Fibroblast of lung (primary cell): ENCODE data around the gene SLC52A3. TPM values are rescaled to one million over a fixed set of nuclear protein-coding genes. Genes with fewer than 3 reads are reported as not detected.

Source experiments
- DNase-seq, 2 donors: peaks; one replicate each; pipeline versions ENCODE4 v3.0.0 to v3.0.0-alpha.2; 2010; ENCODE audit warnings: low read depth in 2 of 2
- H2AFZ ChIP-seq: 2 replicates; pipeline ENCODE4 v1.5.1; 2012; ENCODE audit warnings: low read length, control low read depth, inconsistent platforms
- H3K27ac ChIP-seq: 2 replicates; pipeline ENCODE4 v1.5.1; 2011; ENCODE audit warnings: low read length, control low read depth; ENCODE audit not compliant: insufficient read depth
- H3K27me3 ChIP-seq: 2 replicates; pipeline ENCODE4 v1.5.1; 2011; ENCODE audit warnings: mild to moderate bottlenecking, low read length; ENCODE audit not compliant: control insufficient read depth, insufficient read depth
- H3K36me3 ChIP-seq: 2 replicates; pipeline ENCODE4 v1.5.1; 2011; ENCODE audit warnings: low read length; ENCODE audit not compliant: control insufficient read depth, insufficient read depth
- H3K4me1 ChIP-seq: 2 replicates; pipeline ENCODE4 v1.5.1; 2011; ENCODE audit warnings: low read length; ENCODE audit not compliant: control insufficient read depth, insufficient read depth; ENCODE audit errors: extremely low read depth
- H3K4me2 ChIP-seq: 2 replicates; pipeline ENCODE4 v1.5.1; 2011; ENCODE audit warnings: low read length, control low read depth; ENCODE audit not compliant: insufficient read depth; ENCODE audit errors: extremely low read depth
- H3K4me3 ChIP-seq, 4 experiments: fragments of 200-600 bp in 1 of 4; sonication (generic) in 1 of 4; replicated peaks in 1 of 4; 2 replicates each; pipeline ENCODE4 v1.5.1; 2011 to 2016; ENCODE audit warnings: low read length in 4 of 4, low read depth in 3 of 4, mild to moderate bottlenecking in 3 of 4, control low read depth in 2 of 4, inconsistent platforms in 1 of 4, mixed read lengths in 1 of 4; ENCODE audit not compliant: insufficient read depth in 1 of 4; ENCODE audit errors: control extremely low read depth in 1 of 4
- H3K79me2 ChIP-seq: 2 replicates; pipeline ENCODE4 v1.5.1; 2012; ENCODE audit warnings: mild to moderate bottlenecking, low read length, inconsistent platforms; ENCODE audit not compliant: control insufficient read depth, insufficient read depth
- H3K9ac ChIP-seq: 2 replicates; pipeline ENCODE4 v1.5.1; 2011; ENCODE audit warnings: mild to moderate bottlenecking, low read length, control low read depth; ENCODE audit not compliant: insufficient read depth
- H3K9me3 ChIP-seq: 2 replicates; pipeline ENCODE4 v1.5.1; 2012; ENCODE audit warnings: low read depth, low read length; ENCODE audit not compliant: control insufficient read depth, insufficient read depth
- H4K20me1 ChIP-seq: 2 replicates; pipeline ENCODE4 v1.5.1; 2011; ENCODE audit warnings: low read length; ENCODE audit not compliant: control insufficient read depth, insufficient read depth; ENCODE audit errors: extremely low read depth
- EZH2 ChIP-seq: IDR thresholded peaks from 2 replicates; pipeline ENCODE4 v1.5.1; 2012; ENCODE audit warnings: low read length, control low read depth, mild to moderate bottlenecking; ENCODE audit errors: missing control alignments
- polyA plus RNA-seq, 2 donors: library from polyadenylated mRNA; depleted of rRNA in 1 of 2; stranded (reverse) in 1 of 2; unstranded in 1 of 2; fragments of >200 nt; gene quantifications; 2 replicates each; pipeline ENCODE4 v1.2.1, GENCODE V29; 2011 to 2012; ENCODE audit warnings: missing spikeins in 1 of 2
- total RNA-seq: library from RNA; depleted of rRNA; stranded (reverse); fragments of >200 nt; gene quantifications from 2 replicates; pipeline ENCODE4 v1.2.1, GENCODE V29; 2014
- TF ChIP-seq, protein P1 (sequence below), 2 donors: IDR thresholded peaks in 1 of 2; conservative IDR thresholded peaks in 1 of 2; 1 replicate in 1 of 2; 2 replicates in 1 of 2; pipeline ENCODE4 v1.5.1; 2011 to 2012; ENCODE audit warnings: low read length in 2 of 2, control low read depth in 1 of 2, inconsistent platforms in 1 of 2, low read depth in 1 of 2, mild to moderate bottlenecking in 1 of 2

The SLC52A3 gene
- total and polyA plus RNA-seq, 2 donors (not counting 1 experiment from before 2014, with no cell fraction given): not detected

DNA sequence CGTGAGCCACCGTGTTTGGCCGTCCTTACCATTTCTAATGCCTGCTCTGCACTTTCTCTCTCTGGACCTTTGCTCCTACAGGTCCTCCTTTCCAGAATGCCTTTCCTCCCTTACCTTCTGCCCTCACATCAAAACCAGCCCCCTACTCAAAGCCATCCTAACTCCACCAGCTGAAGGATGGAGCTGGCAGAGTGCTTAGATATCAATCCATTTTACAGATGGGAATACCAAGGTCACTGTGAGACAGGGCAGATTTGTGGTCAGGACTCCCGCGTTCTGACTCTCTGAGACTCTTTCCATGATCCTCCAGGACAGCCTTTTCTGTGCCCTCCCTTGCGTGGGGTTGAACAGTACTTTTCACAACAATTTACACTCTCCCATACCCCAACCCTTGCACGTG lies 51.0 kb downstream of the SLC52A3 start:
- Histone ChIP-seq H3K4me1 (no peaks in the 10 kb centered on the region), H3K36me3 (no peaks in the 10 kb centered on the region), H3K27ac (no peak overlapping the region), H3K27me3 (peaks cover 5% of the 10 kb centered on the region), H4K20me1 (no peaks in the 10 kb centered on the region), H2AFZ (no peak overlapping the region), H3K4me2 (no peak overlapping the region), H3K9me3 (no peaks in the 10 kb centered on the region), H3K79me2 (no peaks in the 10 kb centered on the region), H3K9ac (no peak overlapping the region), H3K4me3 (no peak overlapping the region)
- TF ChIP-seq, protein P1, sequence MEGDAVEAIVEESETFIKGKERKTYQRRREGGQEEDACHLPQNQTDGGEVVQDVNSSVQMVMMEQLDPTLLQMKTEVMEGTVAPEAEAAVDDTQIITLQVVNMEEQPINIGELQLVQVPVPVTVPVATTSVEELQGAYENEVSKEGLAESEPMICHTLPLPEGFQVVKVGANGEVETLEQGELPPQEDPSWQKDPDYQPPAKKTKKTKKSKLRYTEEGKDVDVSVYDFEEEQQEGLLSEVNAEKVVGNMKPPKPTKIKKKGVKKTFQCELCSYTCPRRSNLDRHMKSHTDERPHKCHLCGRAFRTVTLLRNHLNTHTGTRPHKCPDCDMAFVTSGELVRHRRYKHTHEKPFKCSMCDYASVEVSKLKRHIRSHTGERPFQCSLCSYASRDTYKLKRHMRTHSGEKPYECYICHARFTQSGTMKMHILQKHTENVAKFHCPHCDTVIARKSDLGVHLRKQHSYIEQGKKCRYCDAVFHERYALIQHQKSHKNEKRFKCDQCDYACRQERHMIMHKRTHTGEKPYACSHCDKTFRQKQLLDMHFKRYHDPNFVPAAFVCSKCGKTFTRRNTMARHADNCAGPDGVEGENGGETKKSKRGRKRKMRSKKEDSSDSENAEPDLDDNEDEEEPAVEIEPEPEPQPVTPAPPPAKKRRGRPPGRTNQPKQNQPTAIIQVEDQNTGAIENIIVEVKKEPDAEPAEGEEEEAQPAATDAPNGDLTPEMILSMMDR (conservative IDR thresholded peaks at IDR 0.05 in 1 of 2, IDR thresholded peaks at IDR 0.05 in 1 of 2; ENCODE audit: low read depth in 1 of 2, low read length in 2 of 2): no peak
- TF ChIP-seq EZH2: no peak
- DNase-seq: no peak

DNA sequence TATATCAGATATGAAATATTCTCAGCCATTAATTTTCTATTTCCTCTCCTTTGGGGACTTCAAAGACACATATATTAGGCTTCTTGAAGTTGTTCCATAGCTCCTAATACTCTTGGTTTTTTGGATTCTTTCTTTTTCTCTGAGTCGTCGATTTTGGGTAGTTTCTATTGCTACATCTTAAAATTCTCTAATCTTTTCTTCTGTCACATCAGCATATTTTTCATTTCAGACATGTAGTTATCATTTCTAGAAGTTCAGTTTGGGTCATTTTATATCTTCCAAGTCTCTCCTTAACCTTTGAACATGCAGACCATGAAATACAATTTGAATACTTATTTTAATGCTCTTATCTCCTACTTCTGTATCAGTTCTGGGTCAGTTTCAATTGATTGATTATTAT lies 53.8 kb downstream of the SLC52A3 start:
- TF ChIP-seq, protein P1 (conservative IDR thresholded peaks at IDR 0.05 in 1 of 2, IDR thresholded peaks at IDR 0.05 in 1 of 2; ENCODE audit: low read depth in 1 of 2, low read length in 2 of 2): no peak
- TF ChIP-seq EZH2: no peak
- DNase-seq: no peak
- Histone ChIP-seq H3K4me3 (no peak overlapping the region), H3K4me1 (no peaks in the 10 kb centered on the region), H3K79me2 (no peaks in the 10 kb centered on the region), H2AFZ (no peak overlapping the region), H4K20me1 (no peaks in the 10 kb centered on the region), H3K4me2 (no peak overlapping the region), H3K9me3 (no peaks in the 10 kb centered on the region), H3K9ac (no peak overlapping the region), H3K27me3 (peaks cover 13% of the 10 kb centered on the region), H3K27ac (no peak overlapping the region), H3K36me3 (no peaks in the 10 kb centered on the region)

DNA sequence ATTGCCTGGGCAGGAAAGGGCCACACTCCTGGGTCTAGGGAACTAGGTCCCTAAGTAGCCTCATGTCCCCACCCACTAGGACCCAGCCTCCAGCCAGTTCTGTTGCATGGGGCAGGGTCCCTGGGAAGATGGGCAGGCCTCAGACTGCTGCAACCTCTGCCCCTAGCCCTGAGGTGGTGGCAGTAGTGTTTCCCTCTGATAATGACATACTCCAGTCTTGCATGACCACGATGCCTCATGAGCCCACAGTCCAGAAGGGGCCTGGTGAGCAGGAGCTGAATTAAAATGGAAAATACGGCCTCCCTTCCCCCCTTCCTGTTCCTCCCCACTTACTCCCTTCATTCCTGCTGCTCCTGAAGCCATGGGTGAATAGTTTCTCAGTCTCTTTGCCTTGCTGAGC lies 56.7 kb downstream of the SLC52A3 start:
- no peak overlapping the region for H3K27ac ChIP-seq
- H3K36me3 ChIP-seq: no peaks in the 10 kb centered on the region
- no peak overlapping the region for H3K4me2 ChIP-seq
- H3K4me1 ChIP-seq: no peaks in the 10 kb centered on the region
- no peaks in the 10 kb centered on the region for H3K9me3 ChIP-seq
- H3K79me2 ChIP-seq: no peaks in the 10 kb centered on the region
- H3K4me3 ChIP-seq: no peak overlapping the region
- H3K27me3 ChIP-seq: peaks cover 13% of the 10 kb centered on the region
- TF ChIP-seq, protein P1 (conservative IDR thresholded peaks at IDR 0.05 in 1 of 2, IDR thresholded peaks at IDR 0.05 in 1 of 2; ENCODE audit: low read depth in 1 of 2, low read length in 2 of 2): no peak
- no peak for TF ChIP-seq EZH2
- no peaks in the 10 kb centered on the region for H4K20me1 ChIP-seq
- H2AFZ ChIP-seq: no peak overlapping the region
- no peak overlapping the region for H3K9ac ChIP-seq
- no peak for DNase-seq
